Keratinocyte (primary cell): Measurements from ENCODE around the gene PBX4. TPM values are rescaled to one million over a fixed set of nuclear protein-coding genes. Genes with fewer than 3 reads are reported as not detected.

Experiments used
- DNase-seq: peaks from one replicate; pipeline ENCODE4 v3.0.0-alpha.2; 2011; ENCODE audit warnings: low read depth, missing footprints, low spot score
- FAIRE-seq: peaks from 2 replicates; lab custom pipeline; 2011; peaks lifted over from hg19 to GRCh38; lab: Jason Lieb, UNC
- H2AFZ ChIP-seq: 2 replicates; pipeline ENCODE4 v1.6.0; 2012; ENCODE audit warnings: low read length, control low read depth, inconsistent platforms; ENCODE audit not compliant: control insufficient read depth
- H3K27ac ChIP-seq: 2 replicates; pipeline ENCODE4 v1.5.1; 2011; ENCODE audit warnings: low read length; ENCODE audit not compliant: control insufficient read depth, insufficient read depth
- H3K27me3 ChIP-seq: 3 replicates; pipeline ENCODE4 v1.6.0; 2011; ENCODE audit warnings: low read length; ENCODE audit not compliant: control insufficient read depth, insufficient read depth; ENCODE audit errors: extremely low read depth
- H3K36me3 ChIP-seq, 2 experiments: 2 replicates in 1 of 2; 3 replicates in 1 of 2; pipeline ENCODE4 v1.5.1; 2011; ENCODE audit warnings: low read length in 2 of 2, mild to moderate bottlenecking in 1 of 2; ENCODE audit not compliant: control insufficient read depth in 2 of 2, insufficient read depth in 2 of 2; ENCODE audit errors: extremely low read depth in 1 of 2
- H3K4me1 ChIP-seq: 3 replicates; pipeline ENCODE4 v1.5.1; 2011; ENCODE audit warnings: low read length; ENCODE audit not compliant: control insufficient read depth, insufficient read depth; ENCODE audit errors: extremely low read depth
- H3K4me2 ChIP-seq: 3 replicates; pipeline ENCODE4 v1.6.0; 2011; ENCODE audit warnings: low read depth, low read length; ENCODE audit not compliant: control insufficient read depth, insufficient read depth; ENCODE audit errors: extremely low read depth
- H3K4me3 ChIP-seq, 3 experiments: fragments of 200-600 bp in 1 of 3; sonication (generic) in 1 of 3; 2 replicates in 2 of 3; 3 replicates in 1 of 3; pipeline ENCODE4 v1.5.1; 2011 to 2016; ENCODE audit warnings: low read length in 3 of 3, mild to moderate bottlenecking in 3 of 3, control low read depth in 2 of 3, inconsistent platforms in 1 of 3, low read depth in 1 of 3, mixed read lengths in 1 of 3, mixed run types in 1 of 3, moderate library complexity in 1 of 3; ENCODE audit not compliant: control insufficient read depth in 2 of 3, insufficient read depth in 2 of 3; ENCODE audit errors: extremely low read depth in 1 of 3
- H3K79me2 ChIP-seq: 2 replicates; pipeline ENCODE4 v1.6.0; 2012; ENCODE audit warnings: low read length; ENCODE audit not compliant: control insufficient read depth, insufficient read depth
- H3K9ac ChIP-seq: 3 replicates; pipeline ENCODE4 v1.6.0; 2011; ENCODE audit warnings: low read length; ENCODE audit not compliant: control insufficient read depth, insufficient read depth; ENCODE audit errors: extremely low read depth
- H3K9me1 ChIP-seq: 3 replicates; pipeline ENCODE4 v1.6.0; 2011; ENCODE audit warnings: low read length; ENCODE audit not compliant: control insufficient read depth, insufficient read depth; ENCODE audit errors: extremely low read depth
- H3K9me3 ChIP-seq: 2 replicates; pipeline ENCODE4 v1.5.1; 2012; ENCODE audit warnings: low read depth, low read length; ENCODE audit not compliant: control insufficient read depth
- H4K20me1 ChIP-seq: 3 replicates; pipeline ENCODE4 v1.6.0; 2011; ENCODE audit warnings: low read length; ENCODE audit not compliant: control insufficient read depth, insufficient read depth; ENCODE audit errors: extremely low read depth
- CTCF ChIP-seq, 3 experiments: IDR thresholded peaks in 1 of 3; conservative IDR thresholded peaks in 1 of 3; optimal IDR thresholded peaks in 1 of 3; 2 replicates in 2 of 3; 3 replicates in 1 of 3; pipeline versions ENCODE3 to v1.5.1; 2011; ENCODE audit warnings: low read length in 3 of 3, mild to moderate bottlenecking in 3 of 3, moderate library complexity in 2 of 3, control low read depth in 1 of 3, inconsistent platforms in 1 of 3; ENCODE audit not compliant: insufficient read depth in 2 of 3; ENCODE audit errors: extremely low read depth in 1 of 3
- EZH2 ChIP-seq: IDR thresholded peaks from one replicate; pipeline ENCODE4 v1.6.1; 2012; ENCODE audit warnings: inconsistent platforms, mild to moderate bottlenecking, low read length, moderate library complexity
- dilution Hi-C: fragments of 300-500 bp; cut with MboI; formaldehyde crosslinking; loops from one replicate; pipeline ENCODE4 v1.7.0; 2020; ENCODE audit warnings: low sequenced_read_pairs; ENCODE audit not compliant: extremely low pct_ligation_motif_present
- polyA plus RNA-seq, 5 experiments: library from polyadenylated mRNA; depleted of rRNA in 3 of 5; stranded (reverse) in 3 of 5; stranded (forward) in 1 of 5; unstranded in 1 of 5; fragments of >200 nt; gene quantifications; 1 replicate in 1 of 5; 2 replicates in 3 of 5; 3 replicates in 1 of 5; pipeline versions ENCODE4 v1.2.1 to v1.2.3, GENCODE V29; 2011 to 2012; ENCODE audit warnings: missing spikeins in 2 of 5, low read depth in 1 of 5, low replicate concordance in 1 of 5

Gene PBX4
- polyA plus RNA-seq, 1 donor (not counting 4 experiments of a cell fraction or from before 2014, with no cell fraction given), result 1.7 TPM

GRCh38 chr19:19624032-19624570 lies 5.6 kb upstream of the PBX4 start:
- Histone ChIP-seq H2AFZ (no peak overlapping the region), H3K36me3 (peaks cover 0 to 1% of the 10 kb centered on the region in 2 experiments), H3K4me3 (no peak overlapping the region), H3K4me2 (no peak overlapping the region), H3K9ac (no peak overlapping the region), H3K9me3 (no peaks in the 10 kb centered on the region), H3K79me2 (peaks cover 3% of the 10 kb centered on the region), H3K27ac (no peak overlapping the region), H4K20me1 (peaks cover 3% of the 10 kb centered on the region), H3K4me1 (peaks cover 5% of the 10 kb centered on the region), H3K9me1 (no peaks in the 10 kb centered on the region), H3K27me3 (no peaks in the 10 kb centered on the region)
- DNase-seq (no peak), FAIRE-seq (no peak)
- dilution Hi-C loops, result no loop called here
- TF ChIP-seq CTCF (optimal IDR thresholded peaks at IDR 0.05 in 1 of 3, IDR thresholded peaks at IDR 0.05 in 1 of 3, conservative IDR thresholded peaks at IDR 0.05 in 1 of 3; ENCODE audit: extremely low read depth in 1 of 3, insufficient read depth in 2 of 3, low read length in 3 of 3), result no peak
- no peak for TF ChIP-seq EZH2

- Histone ChIP-seq H3K27ac (no peak overlapping the region), H3K9ac (no peak overlapping the region), H4K20me1 (peaks cover 3% of the 10 kb centered on the region), H3K4me2 (no peak overlapping the region), H3K9me3 (no peaks in the 10 kb centered on the region), H3K9me1 (no peaks in the 10 kb centered on the region), H3K79me2 (peaks cover 3% of the 10 kb centered on the region), H3K36me3 (peaks cover 0 to 1% of the 10 kb centered on the region in 2 experiments), H3K27me3 (no peaks in the 10 kb centered on the region), H3K4me1 (peaks cover 5% of the 10 kb centered on the region), H2AFZ (no peak overlapping the region), H3K4me3 (no peak overlapping the region)
- TF ChIP-seq EZH2, result no peak
- TF ChIP-seq CTCF (optimal IDR thresholded peaks at IDR 0.05 in 1 of 3, IDR thresholded peaks at IDR 0.05 in 1 of 3, conservative IDR thresholded peaks at IDR 0.05 in 1 of 3; ENCODE audit: extremely low read depth in 1 of 3, insufficient read depth in 2 of 3, low read length in 3 of 3), result no peak
- DNase-seq (no peak), FAIRE-seq (no peak)
- dilution Hi-C loops, result no loop called here
Measured at GRCh38 chr19:19623383-19623782, 4.9 kb upstream of the PBX4 start.
